Measurements from ENCODE around the gene ORC6. TPM values are rescaled to one million over a fixed set of nuclear protein-coding genes. Genes with fewer than 3 reads are reported as not detected.

ORC6 gene
- total RNA-seq, 1 donor from 2014 or later = 1.3 TPM

GRCh38 chr16:46733319-46733830 is 43.9 kb downstream of the ORC6 start:
- Histone ChIP-seq H3K27ac (no peak overlapping the region), H3K4me3 (no peak overlapping the region), H3K27me3 (ENCODE audit: low read depth) (no peaks in the 10 kb centered on the region), H3K9me3 (no peaks in the 10 kb centered on the region), H3K36me3 (no peaks in the 10 kb centered on the region), H3K4me1 (no peaks in the 10 kb centered on the region)
- ATAC-seq (no peak), DNase-seq (no peak)
- TF ChIP-seq CTCF (IDR thresholded peaks at IDR 0.05) = no peak
- intact Hi-C loops (cut with DNase I) = no loop called here

- H3K27ac ChIP-seq = no peak overlapping the region
- no peaks in the 10 kb centered on the region for H3K27me3 ChIP-seq (ENCODE audit: low read depth)
- no peaks in the 10 kb centered on the region for H3K4me1 ChIP-seq
- no peak for TF ChIP-seq CTCF (IDR thresholded peaks at IDR 0.05)
- ATAC-seq (no peak), DNase-seq (no peak)
- no peaks in the 10 kb centered on the region for H3K36me3 ChIP-seq
- H3K4me3 ChIP-seq = no peak overlapping the region
- H3K9me3 ChIP-seq = no peaks in the 10 kb centered on the region
- intact Hi-C loops (cut with DNase I) = no loop called here
Measured at GRCh38 chr16:46736695-46737094, 47.2 kb downstream of the ORC6 start.

DNA sequence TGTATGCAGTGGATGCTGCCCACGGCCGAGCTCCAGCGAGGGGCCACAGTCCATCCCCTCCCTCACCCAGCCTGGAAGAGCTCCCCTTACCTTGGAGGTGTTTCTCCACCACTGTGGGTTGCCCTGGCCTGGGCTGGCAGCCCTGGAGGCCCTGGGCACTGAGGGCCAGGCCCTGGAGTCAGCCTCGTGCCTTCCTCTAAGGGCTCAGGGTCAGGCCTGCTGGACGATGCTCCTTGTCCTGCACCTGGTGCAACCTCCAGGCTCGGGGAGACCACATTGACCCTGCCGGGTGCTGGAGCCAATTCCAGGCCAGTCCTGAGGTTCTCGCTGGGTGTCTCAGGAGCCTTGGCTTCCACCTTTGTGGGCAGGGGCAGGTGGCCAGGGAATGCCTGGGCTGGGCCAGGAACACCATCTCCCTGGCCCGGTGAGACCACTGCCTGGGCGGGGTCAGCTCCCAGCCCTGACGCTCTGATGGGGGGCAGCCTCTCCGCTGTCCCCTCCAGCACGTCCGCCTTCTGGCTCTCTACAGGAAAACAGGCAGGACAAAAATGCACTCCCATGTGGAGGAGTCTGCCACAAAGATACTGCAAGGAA is 48.3 kb downstream of the ORC6 start:
- H3K36me3 ChIP-seq = no peaks in the 10 kb centered on the region
- DNase-seq (no peak), ATAC-seq (no peak)
- H3K4me1 ChIP-seq = no peaks in the 10 kb centered on the region
- H3K9me3 ChIP-seq = no peaks in the 10 kb centered on the region
- no peak for TF ChIP-seq CTCF (IDR thresholded peaks at IDR 0.05)
- H3K27me3 ChIP-seq (ENCODE audit: low read depth) = no peaks in the 10 kb centered on the region
- H3K4me3 ChIP-seq = no peak overlapping the region
- H3K27ac ChIP-seq = no peak overlapping the region
- intact Hi-C loops (cut with DNase I) = no loop called here

GRCh38 chr16:46739934-46740333 is 50.5 kb downstream of the ORC6 start:
- no peak overlapping the region for H3K27ac ChIP-seq

GRCh38 chr16:46743232-46743719 is 53.8 kb downstream of the ORC6 start:
- H3K36me3 ChIP-seq = no peaks in the 10 kb centered on the region
- intact Hi-C loops (cut with DNase I) = no loop called here
- H3K4me3 ChIP-seq = no peak overlapping the region
- H3K27ac ChIP-seq = peak overlapping the region; percentile 61
- DNase-seq (no peak), ATAC-seq (peak; percentile 42 to 50)
- H3K9me3 ChIP-seq = no peaks in the 10 kb centered on the region
- peaks cover 2% of the 10 kb centered on the region for H3K4me1 ChIP-seq
- H3K27me3 ChIP-seq (ENCODE audit: low read depth) = no peaks in the 10 kb centered on the region
- TF ChIP-seq CTCF (IDR thresholded peaks at IDR 0.05) = no peak

More at GRCh38 chr16:46739934-46740333, 50.5 kb downstream of the ORC6 start:
- no peak overlapping the region for H3K4me3 ChIP-seq
- no peaks in the 10 kb centered on the region for H3K27me3 ChIP-seq (ENCODE audit: low read depth)
- no peak for ATAC-seq
- no peak for TF ChIP-seq CTCF (IDR thresholded peaks at IDR 0.05)
- H3K4me1 ChIP-seq = no peaks in the 10 kb centered on the region
- H3K36me3 ChIP-seq = no peaks in the 10 kb centered on the region
- H3K9me3 ChIP-seq = no peaks in the 10 kb centered on the region
- DNase-seq = no peak
- intact Hi-C loops (cut with DNase I) = no loop called here

Data from lower lobe of right lung (tissue), 2 donors.